Measurements from ENCODE around the gene TFG.

GRCh38 chr3:100798012-100798411 is 88.7 kb downstream of the TFG start:
- TF ChIP-seq CTCF (conservative IDR thresholded peaks at IDR 0.05; ENCODE audit: low read depth in 2 of 2) (no peak), CREB1 (CRISPR knock-in tag; IDR thresholded peaks at IDR 0.05; ENCODE audit: low read depth) (no peak), POLR2AphosphoS5 (IDR thresholded peaks at IDR 0.05; ENCODE audit: low read depth) (no peak), NANOG (IDR thresholded peaks at IDR 0.05; ENCODE audit: borderline replicate concordance) (no peak)
